Measurements from ENCODE around the gene MRPL55. TPM values are rescaled to one million over a fixed set of nuclear protein-coding genes. Genes with fewer than 3 reads are reported as not detected.

The MRPL55 gene
- polyA plus RNA-seq, 3 donors = 99.8 to 277 (median 104) TPM

DNA sequence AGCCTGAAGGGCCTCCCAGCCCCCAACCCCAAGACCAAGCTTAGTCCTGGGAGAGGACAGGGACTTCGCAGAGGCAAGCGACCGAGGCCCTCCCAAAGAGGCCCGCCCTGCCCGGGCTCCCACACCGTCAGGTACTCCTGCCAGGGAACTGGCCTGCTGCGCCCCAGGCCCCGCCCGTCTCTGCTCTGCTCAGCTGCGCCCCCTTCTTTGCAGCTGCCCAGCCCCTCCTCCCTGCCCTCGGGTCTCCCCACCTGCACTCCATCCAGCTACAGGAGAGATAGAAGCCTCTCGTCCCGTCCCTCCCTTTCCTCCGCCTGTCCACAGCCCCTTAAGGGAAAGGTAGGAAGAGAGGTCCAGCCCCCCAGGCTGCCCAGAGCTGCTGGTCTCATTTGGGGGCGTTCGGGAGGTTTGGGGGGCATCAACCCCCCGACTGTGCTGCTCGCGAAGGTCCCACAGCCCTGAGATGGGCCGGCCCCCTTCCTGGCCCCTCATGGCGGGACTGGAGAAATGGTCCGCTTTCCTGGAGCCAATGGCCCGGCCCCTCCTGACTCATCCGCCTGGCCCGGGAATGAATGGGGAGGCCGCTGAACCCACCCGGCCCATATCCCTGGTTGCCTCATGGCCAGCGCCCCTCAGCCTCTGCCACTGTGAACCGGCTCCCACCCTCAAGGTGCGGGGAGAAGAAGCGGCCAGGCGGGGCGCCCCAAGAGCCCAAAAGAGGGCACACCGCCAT, 48.5 kb downstream of the MRPL55 start:
- intact Hi-C loops (cut with micrococcal nuclease) = no loop called here
- H2AFZ ChIP-seq (ENCODE audit: insufficient read depth, low read depth, low read length, poor library complexity, severe bottlenecking) = peak overlapping the region; percentile 85

More for the DNA sequence above, 48.5 kb downstream of the MRPL55 start:
- peak overlapping the region; percentile 74 for H3K4me3 Mint-ChIP-seq
- H3K4me1 ChIP-seq (ENCODE audit: control insufficient read depth in 1 of 2, insufficient read depth in 2 of 2, low read length in 2 of 2) = peaks cover 17 to 22% of the 10 kb centered on the region in 2 donors
- peaks cover 55 to 70% (median 65%) of the 10 kb centered on the region in 3 donors for H3K27me3 Mint-ChIP-seq (ENCODE audit: low read depth in 3 of 3)
- peak overlapping the region; percentile 79 for H3K4me2 ChIP-seq (replicated peaks; ENCODE audit: extremely low read depth, low read length, poor library complexity, severe bottlenecking)
- H3K36me3 Mint-ChIP-seq = peaks cover 3% of the 10 kb centered on the region in 2 donors
- no peak overlapping the region for H3K27ac Mint-ChIP-seq
- no peaks in the 10 kb centered on the region for H4K20me1 ChIP-seq (ENCODE audit: insufficient read depth, low read length)
- peaks cover 0 to 28% (median 17%) of the 10 kb centered on the region in 7 donors for H3K9me3 Mint-ChIP-seq
- peaks cover 11% of the 10 kb centered on the region for H3K4me1 Mint-ChIP-seq
- H3K4me3 ChIP-seq (replicated peaks in 1 of 3; ENCODE audit: low read depth in 2 of 3, low read length in 3 of 3) = peak overlapping the region; percentile 33 to 77 (median 36)
- peaks cover 8 to 14% of the 10 kb centered on the region in 2 donors for H3K9me3 ChIP-seq (replicated peaks in 1 of 2; ENCODE audit: control insufficient read depth in 1 of 2, insufficient read depth in 1 of 2, low read length in 2 of 2)
- H3K27me3 ChIP-seq (ENCODE audit: control insufficient read depth in 2 of 2, insufficient read depth in 2 of 2, low read length in 2 of 2) = peaks cover 37 to 66% of the 10 kb centered on the region in 2 donors
- H3K27ac ChIP-seq (ENCODE audit: low read depth in 1 of 2, low read length in 2 of 2) = no peak overlapping the region
- 12% methylated on average over 25 of the region's 34 CpGs for WGBS (ENCODE audit: insufficient coverage)
- no peaks in the 10 kb centered on the region for H3K36me3 ChIP-seq (replicated peaks in 1 of 2; ENCODE audit: control insufficient read depth in 1 of 2, insufficient read depth in 2 of 2, low read length in 2 of 2)
- TF ChIP-seq, protein P1, sequence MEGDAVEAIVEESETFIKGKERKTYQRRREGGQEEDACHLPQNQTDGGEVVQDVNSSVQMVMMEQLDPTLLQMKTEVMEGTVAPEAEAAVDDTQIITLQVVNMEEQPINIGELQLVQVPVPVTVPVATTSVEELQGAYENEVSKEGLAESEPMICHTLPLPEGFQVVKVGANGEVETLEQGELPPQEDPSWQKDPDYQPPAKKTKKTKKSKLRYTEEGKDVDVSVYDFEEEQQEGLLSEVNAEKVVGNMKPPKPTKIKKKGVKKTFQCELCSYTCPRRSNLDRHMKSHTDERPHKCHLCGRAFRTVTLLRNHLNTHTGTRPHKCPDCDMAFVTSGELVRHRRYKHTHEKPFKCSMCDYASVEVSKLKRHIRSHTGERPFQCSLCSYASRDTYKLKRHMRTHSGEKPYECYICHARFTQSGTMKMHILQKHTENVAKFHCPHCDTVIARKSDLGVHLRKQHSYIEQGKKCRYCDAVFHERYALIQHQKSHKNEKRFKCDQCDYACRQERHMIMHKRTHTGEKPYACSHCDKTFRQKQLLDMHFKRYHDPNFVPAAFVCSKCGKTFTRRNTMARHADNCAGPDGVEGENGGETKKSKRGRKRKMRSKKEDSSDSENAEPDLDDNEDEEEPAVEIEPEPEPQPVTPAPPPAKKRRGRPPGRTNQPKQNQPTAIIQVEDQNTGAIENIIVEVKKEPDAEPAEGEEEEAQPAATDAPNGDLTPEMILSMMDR (IDR thresholded peaks at IDR 0.05) = no peak
- no peaks in the 10 kb centered on the region for H3K79me2 ChIP-seq (ENCODE audit: insufficient read depth, low read length)
- H3K9ac ChIP-seq (ENCODE audit: insufficient read depth, low read length, poor library complexity, severe bottlenecking) = peak overlapping the region; percentile 38
- DNase-seq = no peak

Data from CD14-positive monocyte (primary cell).